Mesenchymal stem cell (in vitro differentiated cells and primary cell): ENCODE measurements around the gene SGCA.

Source experiments
- DNase-seq: peaks from one replicate; pipeline ENCODE4 v3.0.0-alpha.2; 2013
- H2AFZ ChIP-seq: one replicate; pipeline ENCODE4 v1.6.1; 2013; ENCODE audit warnings: low read depth, mild to moderate bottlenecking, control low read depth, inconsistent platforms, low read length, moderate library complexity
- H2AK5ac ChIP-seq: 2 replicates; pipeline ENCODE4 v1.6.1; 2013; ENCODE audit warnings: low read length, moderate library complexity, mild to moderate bottlenecking, inconsistent platforms; ENCODE audit not compliant: severe bottlenecking
- H2BK120ac ChIP-seq: one replicate; pipeline ENCODE4 v1.6.1; 2013; ENCODE audit warnings: low read depth, mild to moderate bottlenecking, inconsistent platforms, low read length, moderate library complexity
- H2BK12ac ChIP-seq, 2 experiments: one replicate each; pipeline ENCODE4 v1.6.1; 2013; ENCODE audit warnings: inconsistent platforms in 2 of 2, low read length in 2 of 2, mild to moderate bottlenecking in 2 of 2, moderate library complexity in 2 of 2, control low read depth in 1 of 2
- H2BK15ac ChIP-seq: one replicate; pipeline ENCODE4 v1.6.1; 2013; ENCODE audit warnings: mild to moderate bottlenecking, low read depth, inconsistent platforms; ENCODE audit not compliant: poor library complexity, severe bottlenecking
- H2BK5ac ChIP-seq: 2 replicates; pipeline ENCODE4 v1.6.1; 2013; ENCODE audit warnings: low read depth, mild to moderate bottlenecking, low read length, control low read depth, inconsistent platforms; ENCODE audit not compliant: poor library complexity, severe bottlenecking
- H3K14ac ChIP-seq, 2 experiments: one replicate each; pipeline ENCODE4 v1.6.1; 2013; ENCODE audit warnings: inconsistent platforms in 2 of 2, low read length in 2 of 2, control low read depth in 1 of 2, mild to moderate bottlenecking in 1 of 2, moderate library complexity in 1 of 2
- H3K18ac ChIP-seq, 2 experiments: one replicate each; pipeline ENCODE4 v1.6.1; 2013; ENCODE audit warnings: inconsistent platforms in 2 of 2, low read length in 2 of 2, control low read depth in 1 of 2, low read depth in 1 of 2, mild to moderate bottlenecking in 1 of 2
- H3K23ac ChIP-seq, 2 experiments: one replicate each; pipeline ENCODE4 v1.6.1; 2013; ENCODE audit warnings: inconsistent platforms in 2 of 2, low read length in 2 of 2, mild to moderate bottlenecking in 2 of 2, moderate library complexity in 2 of 2, control low read depth in 1 of 2
- H3K27ac ChIP-seq: 2 replicates; pipeline ENCODE4 v1.5.1; 2013; ENCODE audit warnings: mild to moderate bottlenecking, moderate library complexity, low read length, control low read depth, inconsistent platforms; ENCODE audit not compliant: poor library complexity, severe bottlenecking
- H3K27me3 ChIP-seq, 2 experiments: 2 replicates each; pipeline versions ENCODE4 v1.6.1 to v1.7.0; 2013; ENCODE audit warnings: low read length in 2 of 2, mild to moderate bottlenecking in 2 of 2, moderate library complexity in 2 of 2, control low read depth in 1 of 2, inconsistent platforms in 1 of 2; ENCODE audit not compliant: control insufficient read depth in 1 of 2, insufficient read depth in 1 of 2
- H3K36me3 ChIP-seq, 2 experiments: 2 replicates each; pipeline versions ENCODE4 v1.6.1 to v1.7.0; 2013; ENCODE audit warnings: low read length in 2 of 2, control low read depth in 1 of 2, inconsistent platforms in 1 of 2, low read depth in 1 of 2, mild to moderate bottlenecking in 1 of 2; ENCODE audit not compliant: insufficient read depth in 2 of 2, control insufficient read depth in 1 of 2
- H3K4ac ChIP-seq, 2 experiments: one replicate each; pipeline ENCODE4 v1.6.1; 2013; ENCODE audit warnings: inconsistent platforms in 2 of 2, low read length in 2 of 2, mild to moderate bottlenecking in 2 of 2, moderate library complexity in 2 of 2, control low read depth in 1 of 2, low read depth in 1 of 2
- H3K4me1 ChIP-seq: 2 replicates; pipeline ENCODE4 v1.6.1; 2013; ENCODE audit warnings: low read depth, low read length, control low read depth; ENCODE audit not compliant: control insufficient read depth, insufficient read depth
- H3K4me2 ChIP-seq: 2 replicates; pipeline ENCODE4 v1.6.1; 2013; ENCODE audit warnings: low read length, mild to moderate bottlenecking, inconsistent platforms; ENCODE audit not compliant: poor library complexity, severe bottlenecking
- H3K4me3 ChIP-seq, 2 experiments: 2 replicates each; pipeline versions ENCODE4 v1.5.1 to v1.7.0; 2013; ENCODE audit warnings: low read length in 2 of 2, mild to moderate bottlenecking in 2 of 2, control low read depth in 1 of 2, low read depth in 1 of 2; ENCODE audit not compliant: insufficient read depth in 1 of 2
- H3K79me1 ChIP-seq: replicated peaks from 2 replicates; pipeline ENCODE4 v1.6.1; 2013; ENCODE audit warnings: mild to moderate bottlenecking, control low read depth, low read length, inconsistent platforms; ENCODE audit not compliant: poor library complexity, severe bottlenecking
- H3K9ac ChIP-seq: 2 replicates; pipeline ENCODE4 v1.7.0; 2013; ENCODE audit warnings: mild to moderate bottlenecking, low read length, moderate library complexity
- H3K9me3 ChIP-seq: 2 replicates; pipeline ENCODE4 v1.7.0; 2013; ENCODE audit warnings: mild to moderate bottlenecking, low read length; ENCODE audit not compliant: control insufficient read depth
- H4K8ac ChIP-seq: one replicate; pipeline ENCODE4 v1.6.1; 2013; ENCODE audit warnings: inconsistent platforms, mild to moderate bottlenecking, low read length, moderate library complexity
- H4K91ac ChIP-seq: one replicate; pipeline ENCODE4 v1.6.1; 2013; ENCODE audit warnings: mild to moderate bottlenecking, low read length, inconsistent platforms
- WGBS: methylation state at CpG from one replicate; pipeline ENCODE4 v1.1.7; 2013; ENCODE audit warnings: mixed read lengths; 5-methylcytosine and 5-hydroxymethylcytosine counted together

Gene SGCA

GRCh38 chr17:50148226-50149090 is 17.3 kb upstream of the SGCA start:
- H3K4me3 ChIP-seq, result peak overlapping the region; percentile 84 to 88
- H3K4ac ChIP-seq, result no peak overlapping the region
- H3K79me1 ChIP-seq, result peaks cover 15% of the 10 kb centered on the region
- H4K8ac ChIP-seq, result peak overlapping the region; percentile 52
- H2BK12ac ChIP-seq, result no peak overlapping the region
- no peaks in the 10 kb centered on the region for H3K9me3 ChIP-seq
- peak overlapping the region; percentile 4 for H2BK15ac ChIP-seq
- no peak overlapping the region for H2AFZ ChIP-seq
- no peak overlapping the region for H2BK120ac ChIP-seq
- DNase-seq, result peak; percentile 64
- peak overlapping the region; percentile 81 for H3K9ac ChIP-seq
- no peak overlapping the region for H2AK5ac ChIP-seq
- H3K4me2 ChIP-seq, result peak overlapping the region; percentile 94
- no peaks in the 10 kb centered on the region for H3K27me3 ChIP-seq
- H3K36me3 ChIP-seq, result peaks cover 17 to 38% of the 10 kb centered on the region in 2 experiments
- H2BK5ac ChIP-seq, result no peak overlapping the region
- H3K27ac ChIP-seq, result peak overlapping the region; percentile 43
- peaks cover 55% of the 10 kb centered on the region for H3K4me1 ChIP-seq
- H3K14ac ChIP-seq, result peak overlapping the region in 1 of 2 experiments; percentile 61
- peak overlapping the region in 1 of 2 experiments; percentile 97 for H3K18ac ChIP-seq
- H4K91ac ChIP-seq, result peak overlapping the region; percentile 70
- WGBS, result 15% methylated on average over 10 of the region's 25 CpGs
- no peak overlapping the region for H3K23ac ChIP-seq

GRCh38 chr17:50149091-50149416 is 16.8 kb upstream of the SGCA start:
- Histone ChIP-seq H3K4me1 (peaks cover 55% of the 10 kb centered on the region), H4K91ac (peak overlapping the region; percentile 64), H3K4me3 (peak overlapping the region; percentile 84 to 88), H2BK15ac (peak overlapping the region; percentile 84), H3K9me3 (no peaks in the 10 kb centered on the region), H3K14ac (peak overlapping the region in 1 of 2 experiments; percentile 94), H3K36me3 (peaks cover 11 to 32% of the 10 kb centered on the region in 2 experiments), H3K4me2 (peak overlapping the region; percentile 87), H4K8ac (no peak overlapping the region), H3K18ac (peak overlapping the region; percentile 91 to 97), H2BK12ac (peak overlapping the region in 1 of 2 experiments; percentile 48), H3K9ac (peak overlapping the region; percentile 90), H3K27me3 (no peaks in the 10 kb centered on the region), H2BK120ac (no peak overlapping the region), H3K4ac (peak overlapping the region; percentile 62 to 96), H3K27ac (peak overlapping the region; percentile 74), H3K79me1 (peaks cover 11% of the 10 kb centered on the region), H2AFZ (no peak overlapping the region), H3K23ac (peak overlapping the region in 1 of 2 experiments; percentile 38), H2AK5ac (no peak overlapping the region), H2BK5ac (peak overlapping the region; percentile 81)
- WGBS, result under 1% methylated on average over 30 of the region's 30 CpGs
- DNase-seq, result peak; percentile 14

GRCh38 chr17:50149417-50150353 is 16.1 kb upstream of the SGCA start:
- Histone ChIP-seq H2BK15ac (peak overlapping the region; percentile 84), H2BK12ac (peak overlapping the region; percentile 56 to 67), H3K27ac (no peak overlapping the region), H3K14ac (peak overlapping the region; percentile 69 to 98), H3K23ac (peak overlapping the region; percentile 26 to 99), H3K79me1 (peaks cover 5% of the 10 kb centered on the region), H3K9ac (peak overlapping the region; percentile 90), H2AK5ac (no peak overlapping the region), H3K18ac (peak overlapping the region; percentile 91 to 97), H3K4me3 (peak overlapping the region; percentile 84 to 88), H2AFZ (no peak overlapping the region), H2BK5ac (peak overlapping the region; percentile 81), H3K36me3 (peaks cover 5 to 26% of the 10 kb centered on the region in 2 experiments), H3K4me2 (peak overlapping the region; percentile 87), H4K91ac (peak overlapping the region; percentile 90), H4K8ac (peak overlapping the region; percentile 71), H3K4me1 (peaks cover 50% of the 10 kb centered on the region), H3K27me3 (no peaks in the 10 kb centered on the region), H3K4ac (peak overlapping the region; percentile 88 to 96), H2BK120ac (peak overlapping the region; percentile 66), H3K9me3 (no peaks in the 10 kb centered on the region)
- WGBS, result under 1% methylated on average over 104 of the region's 123 CpGs
- peak; percentile 59 for DNase-seq
